HG02970 (cell line): ENCODE results near the gene SMARCC2.
"Not testable (repeated sequence)": the region's sequence is repeated elsewhere in the genome, so short reads cannot be mapped to it uniquely, and the experiment has no call there.

Experiments
- ATAC-seq: cut with Tn5 transposase; IDR thresholded peaks from one replicate; pipeline ENCODE4 v1.9.1; 2021; ENCODE audit warnings: mild to moderate bottlenecking, moderate library complexity, moderate number of reproducible peaks; ENCODE audit not compliant: unreplicated experiment, low FRiP score

Gene SMARCC2

DNA sequence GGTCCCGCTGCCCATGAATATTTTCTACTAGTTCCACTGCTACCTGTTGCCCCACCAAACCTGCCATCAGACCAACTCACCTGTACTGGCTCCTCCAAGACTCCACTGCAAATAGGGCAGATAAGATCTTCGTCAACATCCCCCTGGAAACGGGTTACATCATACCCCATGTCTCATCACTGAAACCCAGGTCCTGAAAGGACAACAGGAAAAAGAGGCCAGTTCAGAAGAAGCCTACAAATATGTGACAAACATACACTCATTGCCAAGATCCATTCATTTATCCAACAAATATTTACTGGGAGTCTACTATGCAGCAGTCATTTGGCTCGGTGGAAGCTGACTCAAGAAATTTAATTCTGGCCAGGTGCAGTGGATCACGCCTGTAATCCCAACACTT lies 24.6 kb upstream of the SMARCC2 start:
- ATAC-seq, result no peak

DNA sequence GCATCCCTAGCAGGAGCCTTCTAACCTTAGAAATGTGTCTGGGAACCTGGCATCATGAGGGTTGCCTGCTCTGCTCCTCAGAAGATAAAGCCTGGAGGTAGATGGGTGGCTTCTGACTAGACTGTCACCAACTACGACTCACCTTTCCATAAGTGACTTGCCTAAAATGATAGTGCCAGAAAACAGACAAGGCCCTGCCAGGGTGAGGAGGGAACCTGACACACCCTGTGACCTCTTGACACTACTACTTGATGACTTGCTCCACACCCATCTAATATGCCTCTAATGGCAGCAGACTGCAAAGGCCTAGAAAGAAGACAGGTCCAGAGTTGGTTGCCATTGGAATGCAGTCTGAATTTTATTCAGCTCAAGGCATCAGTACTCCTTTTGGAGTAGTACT lies 23.1 kb upstream of the SMARCC2 start:
- ATAC-seq, result no peak

DNA sequence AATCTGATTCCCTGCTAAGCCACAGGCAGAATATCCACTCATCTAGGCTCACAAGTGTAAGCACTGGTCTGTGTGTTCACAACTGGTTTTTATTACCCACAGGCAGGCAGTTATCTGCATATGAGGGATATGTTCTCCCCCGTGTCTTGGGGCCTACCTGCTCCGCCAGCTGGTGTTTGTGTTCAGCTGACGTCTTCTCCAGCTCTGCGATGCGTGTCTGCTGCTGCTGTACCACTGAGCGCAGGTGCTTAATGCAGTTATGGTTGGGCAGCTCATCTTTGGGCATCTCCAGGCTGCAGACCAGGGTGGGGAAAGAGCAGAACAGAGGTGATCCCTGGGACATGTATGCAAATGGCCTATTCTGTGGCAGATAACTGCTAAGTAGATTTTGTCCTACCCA lies 18.7 kb upstream of the SMARCC2 start:
- no peak for ATAC-seq

GRCh38 chr12:56206452-56207166 lies 17.3 kb upstream of the SMARCC2 start:
- no peak for ATAC-seq

- ATAC-seq, result no peak
Measured at GRCh38 chr12:56205445-56205844, 16.2 kb upstream of the SMARCC2 start.

GRCh38 chr12:56204275-56204674 lies 15.0 kb upstream of the SMARCC2 start:
- ATAC-seq, result no peak

DNA sequence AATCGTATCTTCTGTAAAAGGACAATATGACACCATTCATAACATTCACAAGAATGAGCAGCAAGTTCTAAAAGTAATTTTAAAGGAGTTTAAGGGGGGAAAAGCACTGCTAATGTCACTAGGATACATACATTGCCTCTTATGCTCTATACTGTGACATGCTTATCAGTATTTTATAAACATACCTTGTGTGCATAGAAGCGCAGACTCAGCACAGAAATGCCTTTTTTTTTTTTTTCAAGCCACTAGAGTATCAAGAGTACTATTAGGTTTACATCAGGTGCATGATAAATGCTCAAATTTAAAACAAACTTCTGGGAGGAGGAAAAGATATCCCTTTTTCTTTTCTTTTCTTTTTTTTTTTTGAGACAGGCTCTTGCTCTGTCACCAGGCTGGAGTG lies 13.6 kb upstream of the SMARCC2 start:
- ATAC-seq, result no peak

GRCh38 chr12:56202366-56202765 lies 13.1 kb upstream of the SMARCC2 start:
- ATAC-seq, result no peak

DNA sequence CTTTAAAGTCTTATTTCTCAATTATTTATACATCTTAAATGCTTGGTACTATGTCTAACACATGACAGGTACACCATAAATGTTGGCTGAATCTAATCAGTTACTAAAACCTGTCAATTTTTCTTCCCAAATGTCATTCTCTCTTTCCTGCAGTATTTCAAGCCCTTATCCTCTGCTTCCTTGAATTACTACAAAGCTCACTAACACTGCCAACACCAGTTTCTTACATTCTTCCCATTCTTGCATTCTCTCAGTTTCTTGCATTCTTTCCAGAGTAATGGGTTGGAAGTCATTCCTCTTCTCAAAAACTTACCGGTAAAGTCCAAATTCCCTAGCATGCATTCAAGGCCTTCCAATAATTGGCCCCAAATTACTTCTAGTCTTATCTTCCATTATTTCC lies 9.6 kb upstream of the SMARCC2 start:
- ATAC-seq, result no peak

DNA sequence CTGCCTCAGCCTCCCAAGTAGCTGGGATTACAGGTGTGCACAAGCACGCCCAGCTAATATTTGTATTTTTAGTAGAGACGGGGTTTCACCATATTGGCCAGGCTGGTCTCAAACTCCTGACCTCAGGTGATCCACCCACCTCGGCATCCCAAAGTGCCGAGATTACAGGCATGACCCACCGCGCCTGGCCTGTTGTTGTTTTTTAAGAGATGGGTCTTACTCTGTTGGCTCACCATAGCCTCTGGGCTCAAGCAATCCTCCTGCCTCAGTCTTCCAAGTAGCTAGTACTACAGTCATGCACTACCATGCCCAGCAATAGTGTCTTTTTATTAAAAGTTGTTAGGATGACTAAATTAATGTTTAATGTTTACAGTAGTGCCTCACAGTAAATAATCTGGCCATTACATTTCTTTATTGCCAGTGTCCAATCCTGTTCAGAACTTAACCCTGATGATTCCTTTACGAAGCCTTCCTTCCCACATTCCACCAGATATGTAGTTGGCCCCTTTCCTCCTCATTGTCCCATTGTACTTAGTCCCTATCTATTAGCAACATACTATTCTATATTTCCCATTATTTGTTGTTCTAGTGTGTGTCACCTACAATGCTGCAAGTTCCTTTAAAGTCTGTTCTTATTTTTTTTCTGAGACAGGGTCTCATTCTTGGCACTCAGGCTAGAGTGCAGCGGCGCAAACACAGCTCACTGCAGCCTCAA lies 8.8 kb upstream of the SMARCC2 start:
- no peak for ATAC-seq

- not testable (repeated sequence) for ATAC-seq
Measured at GRCh38 chr12:56196818-56197550, 7.7 kb upstream of the SMARCC2 start.

GRCh38 chr12:56193025-56193578 lies 3.8 kb upstream of the SMARCC2 start:
- ATAC-seq, result no peak

GRCh38 chr12:56192582-56192981 lies 3.3 kb upstream of the SMARCC2 start:
- ATAC-seq, result no peak

DNA sequence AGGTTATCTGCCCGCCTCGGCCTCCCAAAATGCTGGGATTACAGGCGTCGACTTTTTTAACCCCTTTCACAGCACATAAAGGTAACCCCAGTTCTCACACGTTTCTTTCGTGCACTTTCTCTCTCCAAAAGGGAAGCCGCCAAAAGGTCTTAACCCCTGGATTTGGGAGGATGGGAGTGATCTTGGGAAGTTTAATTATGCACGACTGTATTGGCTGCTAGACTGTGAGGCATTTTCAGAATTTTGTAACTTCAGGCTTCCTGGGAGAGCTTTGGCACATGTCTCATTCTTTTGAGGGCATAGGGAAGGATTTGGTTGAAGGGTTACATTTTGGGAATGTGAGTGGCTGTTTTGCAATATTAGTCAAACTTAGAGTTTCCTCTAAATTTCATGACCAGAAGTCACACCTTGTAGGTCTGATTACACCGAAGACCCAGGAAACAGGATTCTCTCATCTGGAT lies 1.4 kb upstream of the SMARCC2 start:
- no peak for ATAC-seq

- peak; percentile 48 for ATAC-seq
Measured at GRCh38 chr12:56189918-56190694, 823 bp upstream of the SMARCC2 start.

DNA sequence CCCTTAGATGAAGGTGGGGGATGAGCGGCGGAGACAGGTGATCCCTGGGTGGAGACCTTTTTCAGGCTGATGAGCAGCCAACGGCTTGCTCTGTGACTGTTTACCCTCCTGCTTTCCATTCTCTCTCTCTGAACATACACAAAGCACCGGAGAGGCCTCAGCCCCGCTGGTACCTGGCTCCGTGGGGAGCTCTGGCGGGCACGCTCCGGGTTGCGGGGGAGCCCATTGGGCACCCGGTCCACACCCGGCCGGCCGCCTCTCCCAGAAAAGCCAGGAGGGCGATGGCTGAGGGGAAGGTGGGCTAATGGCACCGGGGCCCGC lies 545 bp downstream of the SMARCC2 start:
- no peak for ATAC-seq

DNA sequence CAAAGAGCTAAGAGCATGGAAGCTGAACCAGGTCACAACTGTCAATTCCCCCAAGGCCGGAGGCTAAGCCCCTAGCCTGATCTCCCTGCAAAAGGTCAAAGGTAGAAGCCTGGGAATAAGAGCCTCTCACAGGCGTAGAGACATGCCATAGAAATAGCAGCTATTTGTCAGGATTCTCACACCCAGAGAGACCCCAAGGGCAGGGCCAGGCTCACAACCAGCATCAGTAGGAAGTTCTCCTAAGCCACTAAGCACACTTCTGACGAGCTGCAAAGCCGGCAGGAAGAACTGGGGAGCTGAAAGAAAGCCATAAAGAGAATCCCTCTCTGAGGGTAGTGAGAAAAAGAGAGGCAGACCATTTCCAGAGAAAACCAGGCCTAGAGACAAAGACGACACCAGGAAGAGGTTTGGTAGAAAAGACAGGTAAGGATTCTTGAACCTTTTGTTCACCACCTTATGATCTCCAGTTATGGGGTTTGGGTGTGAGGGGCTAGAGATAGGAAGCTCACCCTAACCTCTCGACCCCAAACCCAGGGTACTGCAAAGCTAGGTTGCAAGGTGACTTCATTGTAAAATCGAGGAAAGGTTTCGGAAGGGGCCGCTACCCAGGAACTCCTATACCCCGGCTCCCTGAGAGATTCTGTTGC lies 1.0 kb downstream of the SMARCC2 start:
- ATAC-seq, result no peak

DNA sequence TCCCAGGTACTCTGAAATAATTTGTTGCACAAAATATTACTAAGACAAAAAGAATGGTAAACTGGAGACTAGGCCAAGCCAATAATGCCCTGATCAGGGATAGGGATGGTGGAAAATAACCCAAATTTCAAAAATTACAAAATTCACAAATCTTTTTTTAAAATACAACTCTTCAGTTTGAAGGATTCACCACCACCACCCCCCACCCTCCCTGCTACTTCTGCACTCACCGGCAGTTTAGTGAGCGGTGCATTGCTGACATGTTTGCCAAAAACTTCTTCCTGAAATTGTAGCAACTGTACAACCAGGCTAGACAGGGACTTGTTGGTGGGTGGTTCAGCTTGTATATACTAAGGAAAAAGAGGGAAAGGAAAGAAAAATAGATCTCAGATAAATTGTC lies 2.3 kb downstream of the SMARCC2 start:
- no peak for ATAC-seq

DNA sequence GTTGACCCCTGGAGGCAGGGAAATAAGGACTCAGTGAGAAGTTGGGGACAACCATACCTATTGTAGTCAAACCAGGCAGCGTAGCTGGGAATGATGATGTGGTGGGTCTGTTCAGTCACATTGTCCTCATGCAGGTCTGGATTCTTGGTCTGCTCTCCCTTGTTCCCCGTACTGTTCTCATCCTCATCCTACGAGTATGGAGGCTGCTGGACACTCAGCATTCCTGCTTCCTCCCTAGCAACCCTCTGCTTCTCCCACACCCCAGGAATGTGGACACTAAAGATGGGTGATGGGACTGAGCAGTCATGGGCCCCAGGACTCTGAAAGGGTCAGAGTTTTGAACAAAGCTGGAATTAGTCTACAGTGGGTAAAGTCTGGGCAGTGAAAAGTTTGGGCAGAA lies 10.9 kb downstream of the SMARCC2 start:
- no peak for ATAC-seq

DNA sequence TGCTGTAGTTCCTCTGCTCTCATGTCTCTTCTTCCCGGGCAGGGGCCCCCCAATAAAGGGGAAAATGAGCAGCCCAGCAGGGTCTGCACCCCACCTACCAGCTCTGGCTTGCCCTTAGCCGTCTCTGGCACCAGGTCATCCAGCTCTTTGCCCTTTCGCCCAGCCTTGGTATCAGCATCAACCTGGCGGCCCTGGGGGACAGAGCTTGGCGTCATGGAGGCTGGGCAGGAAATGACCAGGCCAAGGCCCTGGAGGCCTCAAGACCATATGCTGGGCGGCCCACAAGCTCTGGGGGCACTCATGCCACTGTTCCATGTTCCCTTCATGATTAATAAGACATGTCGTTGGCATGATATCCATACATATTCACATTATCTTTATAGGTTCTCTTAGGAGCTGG lies 16.4 kb downstream of the SMARCC2 start:
- no peak for ATAC-seq
